T-cell (primary cell): ENCODE measurements around the gene LY6G6D. TPM values are rescaled to one million over a fixed set of nuclear protein-coding genes. Genes with fewer than 3 reads are reported as not detected.

Experiments used
- ATAC-seq, 4 experiments: fragments of 200-7000 bp in 3 of 4; fragments of 150-1000 bp in 1 of 4; cut with Tn5 transposase; replicated peaks in 1 of 4; 1 replicate in 3 of 4; 2 replicates in 1 of 4; pipeline ENCODE4 v1.10.0; 2021; ENCODE audit warnings: moderate library complexity in 3 of 4, mild to moderate bottlenecking in 2 of 4, moderate number of reproducible peaks in 1 of 4
- CTCF ChIA-PET, 2 donors: fragments of 300-600 bp; sonication (Branson Sonifier 250); formaldehyde crosslinking; loops; one replicate each; lab custom pipeline; 2022; ENCODE audit warnings: antibody characterized with exemption in 2 of 2; lab: Charles Lee
- POLR2A ChIA-PET, 2 donors: fragments of 300-600 bp; sonication (Branson Sonifier 250); formaldehyde crosslinking; loops; one replicate each; lab custom pipeline; 2022; ENCODE audit warnings: antibody characterized with exemption in 2 of 2; lab: Charles Lee
- DNase-seq, 35 experiments: peaks; one replicate each; pipeline versions ENCODE4 v3.0.0 to v3.0.0-alpha.2; 2013 to 2023
- H3K27ac ChIP-seq: one replicate; pipeline ENCODE4 v1.5.1; 2013; ENCODE audit warnings: low read length
- H3K27me3 ChIP-seq, 2 experiments: replicated peaks in 1 of 2; 1 replicate in 1 of 2; 2 replicates in 1 of 2; pipeline versions ENCODE4 v1.6.1 to v1.7.0; 2013; ENCODE audit warnings: low read length in 1 of 2, mixed read lengths in 1 of 2; ENCODE audit not compliant: control insufficient read depth in 2 of 2, insufficient read depth in 2 of 2; ENCODE audit errors: extremely low read depth in 1 of 2
- H3K36me3 ChIP-seq, 2 donors: 1 replicate in 1 of 2; 2 replicates in 1 of 2; pipeline versions ENCODE4 v1.6.1 to v1.7.0; 2013; ENCODE audit warnings: low read length in 1 of 2; ENCODE audit not compliant: control insufficient read depth in 2 of 2, insufficient read depth in 1 of 2; ENCODE audit errors: extremely low read depth in 1 of 2
- H3K4me1 ChIP-seq, 2 experiments: 1 replicate in 1 of 2; 2 replicates in 1 of 2; pipeline versions ENCODE4 v1.6.1 to v1.7.0; 2013; ENCODE audit warnings: low read length in 2 of 2, mixed read lengths in 1 of 2; ENCODE audit not compliant: insufficient read depth in 2 of 2, control insufficient read depth in 1 of 2; ENCODE audit errors: extremely low read depth in 1 of 2
- H3K4me3 ChIP-seq, 2 donors: 1 replicate in 1 of 2; 2 replicates in 1 of 2; pipeline versions ENCODE4 v1.5.1 to v1.7.0; 2013; ENCODE audit warnings: mild to moderate bottlenecking in 2 of 2, low read length in 1 of 2, moderate library complexity in 1 of 2; ENCODE audit not compliant: control insufficient read depth in 1 of 2; ENCODE audit errors: extremely low read depth in 1 of 2
- H3K9me3 ChIP-seq: 2 replicates; pipeline ENCODE4 v1.7.0; 2013
- H3K27ac Mint-ChIP-seq, 2 donors: one replicate each; pipeline ENCODE4 v1.8.0; 2020 to 2021; ENCODE audit warnings: mild to moderate bottlenecking in 2 of 2, mixed read lengths in 2 of 2
- H3K27me3 Mint-ChIP-seq, 2 donors: one replicate each; pipeline ENCODE4 v1.8.0; 2021 to 2022; ENCODE audit warnings: mixed read lengths in 2 of 2
- H3K36me3 Mint-ChIP-seq: one replicate; pipeline ENCODE4 v1.8.0; 2021; ENCODE audit warnings: mixed read lengths
- H3K4me1 Mint-ChIP-seq, 3 donors: one replicate each; pipeline ENCODE4 v1.8.0; 2020 to 2022; ENCODE audit warnings: mixed read lengths in 3 of 3, mild to moderate bottlenecking in 1 of 3
- H3K4me3 Mint-ChIP-seq, 3 donors: one replicate each; pipeline ENCODE4 v1.8.0; 2020 to 2022; ENCODE audit warnings: mild to moderate bottlenecking in 3 of 3, mixed read lengths in 3 of 3, moderate library complexity in 3 of 3
- H3K9me3 Mint-ChIP-seq, 3 donors: one replicate each; pipeline ENCODE4 v1.8.0; 2020 to 2022; ENCODE audit warnings: mixed read lengths in 3 of 3
- WGBS: methylation state at CpG from one replicate; pipeline ENCODE4 v1.1.5; 2013; ENCODE audit warnings: missing lambda C conversion rate; ENCODE audit not compliant: insufficient coverage; 5-methylcytosine and 5-hydroxymethylcytosine counted together
- total RNA-seq, 35 experiments: library from RNA in 6 of 35; stranded (reverse) in 6 of 35; fragments of 120-200 nt in 1 of 35; gene quantifications; one replicate each; pipeline versions ENCODE4 v1.2.1 to v1.2.4 and lab custom pipeline; 2013 to 2026

The LY6G6D gene
- total RNA-seq, 5 donors from 2014 or later (not counting 1 experiment from before 2014, with no cell fraction given): not detected

DNA sequence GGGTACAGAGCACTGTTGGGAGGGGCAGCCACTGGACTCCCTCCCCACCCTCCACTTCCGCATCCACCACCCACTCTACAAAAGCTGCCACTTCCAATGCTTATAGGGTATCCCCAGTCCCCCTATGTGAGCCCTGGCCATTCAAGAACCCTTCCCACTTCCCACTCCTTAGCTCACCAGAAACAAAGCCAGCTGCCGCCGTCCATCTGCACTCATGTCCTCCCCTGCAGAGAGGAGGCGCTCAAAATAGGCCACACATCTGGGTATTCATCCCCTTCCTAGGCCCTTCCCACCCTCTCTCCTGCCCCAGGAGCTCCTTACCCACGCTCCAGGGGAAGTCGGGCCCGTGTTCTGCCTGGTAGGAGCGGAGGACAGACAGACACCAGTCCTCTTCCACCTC is 27.8 kb upstream of the LY6G6D start:
- no peaks in the 10 kb centered on the region for H3K9me3 ChIP-seq
- H3K9me3 Mint-ChIP-seq: no peaks in the 10 kb centered on the region
- no peak for ATAC-seq
- H3K27ac ChIP-seq: no peak overlapping the region
- H3K4me1 Mint-ChIP-seq: no peaks in the 10 kb centered on the region
- peaks cover 11 to 60% of the 10 kb centered on the region in 2 donors for H3K36me3 ChIP-seq
- peaks cover 41% of the 10 kb centered on the region for H3K36me3 Mint-ChIP-seq
- no peak overlapping the region for H3K4me3 Mint-ChIP-seq
- CTCF ChIA-PET: no interaction called here
- DNase-seq: no peak
- H3K27ac Mint-ChIP-seq: no peak overlapping the region
- POLR2A ChIA-PET: no interaction called here
- no peaks in the 10 kb centered on the region for H3K4me1 ChIP-seq
- no peak overlapping the region for H3K4me3 ChIP-seq
- 97% methylated on average over 4 of the region's 8 CpGs for whole genome bisulfite sequencing
- no peaks in the 10 kb centered on the region for H3K27me3 ChIP-seq
- H3K27me3 Mint-ChIP-seq: no peaks in the 10 kb centered on the region

GRCh38 chr6:31687860-31688693 is 27.1 kb upstream of the LY6G6D start:
- Mint-ChIP-seq H3K27me3 (no peaks in the 10 kb centered on the region), H3K4me3 (no peak overlapping the region), H3K4me1 (no peaks in the 10 kb centered on the region), H3K36me3 (peaks cover 46% of the 10 kb centered on the region), H3K27ac (no peak overlapping the region), H3K9me3 (no peaks in the 10 kb centered on the region)
- H3K36me3 ChIP-seq: peaks cover 19 to 68% of the 10 kb centered on the region in 2 donors
- H3K4me1 ChIP-seq: no peaks in the 10 kb centered on the region
- CTCF ChIA-PET: no interaction called here
- DNase-seq (no peak), ATAC-seq (no peak)
- no peak overlapping the region for H3K4me3 ChIP-seq
- no peaks in the 10 kb centered on the region for H3K27me3 ChIP-seq
- POLR2A ChIA-PET: no interaction called here
- 98% methylated on average over 4 of the region's 14 CpGs for WGBS
- no peak overlapping the region for H3K27ac ChIP-seq
- no peaks in the 10 kb centered on the region for H3K9me3 ChIP-seq

- 98% methylated on average over 5 of the region's 11 CpGs for WGBS
These were observed 25.7 kb upstream of the LY6G6D start for GRCh38 chr6:31689249-31690110.

DNA sequence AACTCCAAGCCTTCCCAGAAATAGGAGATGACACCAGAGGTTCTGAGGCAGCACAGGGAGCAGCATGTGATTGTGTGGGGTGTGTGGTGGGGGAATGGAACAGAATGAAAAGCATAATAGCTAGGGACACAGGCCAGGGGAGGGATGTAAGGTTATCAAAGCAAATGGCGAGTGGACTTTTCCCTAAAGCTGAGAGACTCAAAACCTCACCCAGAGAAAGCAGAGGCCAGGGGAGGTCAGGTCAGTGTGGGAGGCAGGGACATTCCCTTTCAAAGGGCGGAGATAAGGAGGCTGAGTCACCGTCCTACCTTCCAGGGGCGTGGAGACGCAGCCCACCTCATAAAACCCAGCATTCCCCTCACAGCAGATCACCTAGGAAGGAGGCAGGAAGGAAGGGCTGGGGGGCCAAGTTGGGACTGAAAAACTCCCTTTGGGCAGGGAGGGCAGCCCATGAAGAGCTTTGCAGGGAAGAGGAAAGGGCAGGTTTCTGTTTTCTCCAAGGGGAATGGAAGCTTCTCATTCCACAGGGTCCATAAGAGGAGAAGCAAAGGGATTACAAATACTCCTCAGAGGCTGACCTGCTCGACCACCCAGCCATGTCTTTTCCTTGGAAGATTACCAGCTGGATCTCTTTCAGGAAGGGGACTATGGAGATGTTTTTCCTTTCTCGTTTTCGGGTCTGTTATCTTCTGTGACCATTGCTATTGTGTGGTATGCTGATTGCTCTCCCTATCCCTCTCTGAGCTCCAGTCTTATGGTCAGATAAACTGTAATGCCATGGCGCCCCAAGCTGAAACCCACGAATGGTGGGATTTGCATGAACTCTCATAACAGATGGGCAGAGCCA is 24.7 kb upstream of the LY6G6D start:
- Histone ChIP-seq H3K27me3 (no peaks in the 10 kb centered on the region), H3K36me3 (peaks cover 25 to 88% of the 10 kb centered on the region in 2 donors), H3K9me3 (no peaks in the 10 kb centered on the region), H3K4me3 (no peak overlapping the region), H3K27ac (no peak overlapping the region), H3K4me1 (no peaks in the 10 kb centered on the region)
- POLR2A ChIA-PET: interaction anchor here (0.5 to 0.6 kb wide), 4 partner anchors 67 to 1184 kb away, joined by 3 to 6 read pairs (median 4); no protein-coding TSS in a partner anchor
- Mint-ChIP-seq H3K4me3 (no peak overlapping the region), H3K27ac (peak overlapping the region in 1 of 2 donors; percentile 43), H3K36me3 (peaks cover 54% of the 10 kb centered on the region), H3K27me3 (no peaks in the 10 kb centered on the region), H3K9me3 (no peaks in the 10 kb centered on the region), H3K4me1 (no peaks in the 10 kb centered on the region)
- CTCF ChIA-PET: interaction anchor here (0.5 to 1.0 kb wide), 5 partner anchors 12 to 432 kb away, joined by 3 to 5 read pairs (median 3); no protein-coding TSS in a partner anchor
- no peak for DNase-seq
- 100% methylated on average over 1 of the region's 10 CpGs for WGBS
- ATAC-seq: no peak

More at GRCh38 chr6:31689249-31690110, 25.7 kb upstream of the LY6G6D start:
- Histone ChIP-seq H3K9me3 (no peaks in the 10 kb centered on the region), H3K27ac (no peak overlapping the region), H3K36me3 (peaks cover 25 to 80% of the 10 kb centered on the region in 2 donors), H3K4me1 (no peaks in the 10 kb centered on the region), H3K4me3 (no peak overlapping the region), H3K27me3 (no peaks in the 10 kb centered on the region)
- Mint-ChIP-seq H3K9me3 (no peaks in the 10 kb centered on the region), H3K27ac (peak overlapping the region in 1 of 2 donors; percentile 43), H3K27me3 (no peaks in the 10 kb centered on the region), H3K4me3 (no peak overlapping the region), H3K4me1 (no peaks in the 10 kb centered on the region), H3K36me3 (peaks cover 49% of the 10 kb centered on the region)
- POLR2A ChIA-PET: interaction anchor here in 1 of 2 donors (0.6 kb wide), 1 partner anchor 66 kb away, joined by 3 read pairs; no protein-coding TSS in a partner anchor
- ATAC-seq (peak in 1 of 4 experiments; percentile 26), DNase-seq (peak in 2 of 35 experiments; percentile 19 to 27)
- CTCF ChIA-PET: no interaction called here

- ATAC-seq (no peak), DNase-seq (no peak)
- ChIA-PET POLR2A (interaction anchor here (0.5 to 0.6 kb wide), 3 partner anchors 162 to 1185 kb away, joined by 3 to 6 read pairs (median 4); no protein-coding TSS in a partner anchor), CTCF (interaction anchor here (0.5 to 1.0 kb wide), 4 partner anchors 11 to 431 kb away, joined by 3 to 5 read pairs (median 3); no protein-coding TSS in a partner anchor)
- peaks cover 54% of the 10 kb centered on the region for H3K36me3 Mint-ChIP-seq
- Histone ChIP-seq H3K27me3 (no peaks in the 10 kb centered on the region), H3K4me1 (no peaks in the 10 kb centered on the region), H3K36me3 (peaks cover 25 to 87% of the 10 kb centered on the region in 2 donors), H3K4me3 (no peak overlapping the region), H3K9me3 (no peaks in the 10 kb centered on the region), H3K27ac (no peak overlapping the region)
- H3K4me3 Mint-ChIP-seq: no peak overlapping the region
- no peak overlapping the region for H3K27ac Mint-ChIP-seq
- WGBS: 95% methylated on average over 3 of the region's 6 CpGs
- H3K9me3 Mint-ChIP-seq: no peaks in the 10 kb centered on the region
- H3K4me1 Mint-ChIP-seq: no peaks in the 10 kb centered on the region
- no peaks in the 10 kb centered on the region for H3K27me3 Mint-ChIP-seq
These were observed 24.1 kb upstream of the LY6G6D start for GRCh38 chr6:31691078-31691463.
